ENCODE results near the gene MBP.

Gene MBP

GRCh38 chr18:77139619-77140018 is 7.0 kb upstream of the MBP start:
- TF ChIP-seq CTCF (conservative IDR thresholded peaks at IDR 0.05; ENCODE audit: low read depth, low read length), result no peak
- DNase-seq (ENCODE audit: low read depth), result no peak
- no peak overlapping the region for H3K4me3 ChIP-seq (ENCODE audit: low read length)

GRCh38 chr18:77138270-77138669 is 5.7 kb upstream of the MBP start:
- DNase-seq (ENCODE audit: low read depth), result peak; percentile 34
- TF ChIP-seq CTCF (conservative IDR thresholded peaks at IDR 0.05; ENCODE audit: low read depth, low read length), result no peak
- H3K4me3 ChIP-seq (ENCODE audit: low read length), result no peak overlapping the region

GRCh38 chr18:77137851-77138250 is 5.3 kb upstream of the MBP start:
- TF ChIP-seq CTCF (conservative IDR thresholded peaks at IDR 0.05; ENCODE audit: low read depth, low read length), result no peak
- no peak overlapping the region for H3K4me3 ChIP-seq (ENCODE audit: low read length)
- DNase-seq (ENCODE audit: low read depth), result no peak

- TF ChIP-seq CTCF (conservative IDR thresholded peaks at IDR 0.05; ENCODE audit: low read depth, low read length), result no peak
- no peak for DNase-seq (ENCODE audit: low read depth)
- no peak overlapping the region for H3K4me3 ChIP-seq (ENCODE audit: low read length)
Measured at GRCh38 chr18:77136871-77137665, 4.5 kb upstream of the MBP start.

GRCh38 chr18:77136076-77136718 is 3.6 kb upstream of the MBP start:
- H3K4me3 ChIP-seq (ENCODE audit: low read length), result no peak overlapping the region

GRCh38 chr18:77135339-77136075 is 2.9 kb upstream of the MBP start:
- no peak for TF ChIP-seq CTCF (conservative IDR thresholded peaks at IDR 0.05; ENCODE audit: low read depth, low read length)
- DNase-seq (ENCODE audit: low read depth), result no peak
- no peak overlapping the region for H3K4me3 ChIP-seq (ENCODE audit: low read length)

More at GRCh38 chr18:77136076-77136718, 3.6 kb upstream of the MBP start:
- TF ChIP-seq CTCF (conservative IDR thresholded peaks at IDR 0.05; ENCODE audit: low read depth, low read length), result no peak
- DNase-seq (ENCODE audit: low read depth), result no peak
